Measurements from ENCODE around the gene DAB1. TPM values are rescaled to one million over a fixed set of nuclear protein-coding genes. Genes with fewer than 3 reads are reported as not detected.
"Not testable (repeated sequence)": the region's sequence is repeated elsewhere in the genome, so short reads cannot be mapped to it uniquely, and the experiment has no call there.

Gene DAB1
- total and polyA plus RNA-seq, 4 donors = 0.05 to 2.6 (median 1.8) TPM

DNA sequence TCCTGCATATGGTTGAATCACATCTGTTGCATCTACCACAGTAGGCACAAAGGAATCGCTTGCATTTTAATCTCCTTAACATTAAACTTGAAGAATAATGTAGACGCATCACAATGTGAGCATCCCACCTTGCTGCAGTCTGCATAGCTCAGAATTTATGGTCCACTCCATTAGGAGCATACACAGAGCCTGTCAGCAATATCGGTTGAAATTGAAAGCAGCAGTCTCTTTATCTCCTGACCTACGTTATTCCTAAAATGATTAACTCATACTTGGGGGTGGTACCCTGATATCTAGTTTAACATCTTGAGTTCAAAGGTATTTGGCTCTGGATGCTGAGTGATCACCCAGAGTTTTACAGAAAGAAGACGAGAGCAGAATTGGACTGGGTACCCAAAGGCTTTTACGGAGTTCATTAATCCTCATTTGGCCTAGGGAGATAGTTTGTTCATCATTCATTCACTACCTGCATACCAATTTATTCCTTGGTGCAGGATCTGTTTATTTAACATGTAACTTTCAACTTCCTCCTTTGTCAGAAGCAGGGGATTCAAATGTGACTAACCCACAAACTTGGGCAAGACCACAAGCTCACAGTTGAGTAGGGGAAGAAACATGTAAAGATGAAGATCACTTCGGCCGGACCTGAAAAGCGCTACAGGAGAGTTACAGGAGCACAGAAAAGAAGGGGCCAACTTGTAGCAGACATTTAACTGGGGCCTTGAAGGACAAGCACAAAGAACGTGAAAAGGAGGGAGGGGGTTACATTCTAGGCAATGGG is 187.9 kb downstream of the DAB1 start:
- Histone ChIP-seq H3K27ac (ENCODE audit: low read depth in 1 of 2, low read length in 2 of 2) (no peak overlapping the region), H3K27me3 (ENCODE audit: control insufficient read depth in 1 of 2, insufficient read depth in 2 of 2, low read length in 1 of 2) (no peaks in the 10 kb centered on the region), H3K9me3 (ENCODE audit: control insufficient read depth, low read length) (no peaks in the 10 kb centered on the region), H3K36me3 (ENCODE audit: control insufficient read depth in 1 of 2, insufficient read depth in 2 of 2, low read length in 1 of 2) (no peaks in the 10 kb centered on the region), H3K4me3 (ENCODE audit: low read length in 2 of 2) (no peak overlapping the region), H3K4me1 (ENCODE audit: control insufficient read depth in 1 of 2, insufficient read depth in 2 of 2, low read length in 2 of 2) (no peaks in the 10 kb centered on the region)
- ATAC-seq (ENCODE audit: low FRiP score) (no peak), DNase-seq (no peak)
- intact Hi-C loops (cut with DNase I) = no loop called here
- WGBS, 2 donors = 82% methylated on average over 10 of the region's 10 CpGs

GRCh38 chr1:57234459-57234858 is 189.4 kb downstream of the DAB1 start:
- DNase-seq (no peak), ATAC-seq (ENCODE audit: low FRiP score) (no peak)
- no peaks in the 10 kb centered on the region for H3K4me1 ChIP-seq (ENCODE audit: control insufficient read depth in 1 of 2, insufficient read depth in 2 of 2, low read length in 2 of 2)
- H3K27ac ChIP-seq (ENCODE audit: low read depth in 1 of 2, low read length in 2 of 2) = no peak overlapping the region
- H3K27me3 ChIP-seq (ENCODE audit: control insufficient read depth in 1 of 2, insufficient read depth in 2 of 2, low read length in 1 of 2) = no peaks in the 10 kb centered on the region
- intact Hi-C loops (cut with DNase I) = no loop called here
- H3K4me3 ChIP-seq (ENCODE audit: low read length in 2 of 2) = no peak overlapping the region
- no peaks in the 10 kb centered on the region for H3K36me3 ChIP-seq (ENCODE audit: control insufficient read depth in 1 of 2, insufficient read depth in 2 of 2, low read length in 1 of 2)
- no peaks in the 10 kb centered on the region for H3K9me3 ChIP-seq (ENCODE audit: control insufficient read depth, low read length)

DNA sequence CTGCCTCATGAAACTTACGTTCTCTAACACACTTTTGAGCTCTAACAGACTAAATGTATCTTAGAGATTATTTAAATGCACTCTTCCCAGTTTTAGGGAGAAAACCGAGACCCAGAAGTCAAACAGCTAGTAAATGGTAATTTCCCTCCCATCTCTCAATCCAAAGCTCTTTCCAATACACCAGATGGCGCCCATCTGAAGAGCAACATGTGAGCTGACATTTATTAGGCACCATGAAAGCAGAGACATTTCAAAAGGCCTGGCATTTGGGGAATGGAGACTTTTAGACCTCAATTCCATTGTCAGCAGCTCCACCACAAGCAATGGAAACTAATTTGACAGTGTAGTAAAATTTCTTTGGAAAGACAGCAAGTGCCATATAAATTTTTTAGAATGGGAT is 191.4 kb downstream of the DAB1 start:
- WGBS, 2 donors = 75 to 89% methylated on average over 3 of the region's 3 CpGs
- H3K4me3 ChIP-seq (ENCODE audit: low read length in 2 of 2) = no peak overlapping the region
- H3K36me3 ChIP-seq (ENCODE audit: control insufficient read depth in 1 of 2, insufficient read depth in 2 of 2, low read length in 1 of 2) = no peaks in the 10 kb centered on the region
- H3K27me3 ChIP-seq (ENCODE audit: control insufficient read depth in 1 of 2, insufficient read depth in 2 of 2, low read length in 1 of 2) = no peaks in the 10 kb centered on the region
- H3K27ac ChIP-seq (ENCODE audit: low read depth in 1 of 2, low read length in 2 of 2) = no peak overlapping the region
- no peak for ATAC-seq (ENCODE audit: low FRiP score)
- no peak for DNase-seq
- no peaks in the 10 kb centered on the region for H3K9me3 ChIP-seq (ENCODE audit: control insufficient read depth, low read length)
- H3K4me1 ChIP-seq (ENCODE audit: control insufficient read depth in 1 of 2, insufficient read depth in 2 of 2, low read length in 2 of 2) = no peaks in the 10 kb centered on the region
- intact Hi-C loops (cut with DNase I) = no loop called here

DNA sequence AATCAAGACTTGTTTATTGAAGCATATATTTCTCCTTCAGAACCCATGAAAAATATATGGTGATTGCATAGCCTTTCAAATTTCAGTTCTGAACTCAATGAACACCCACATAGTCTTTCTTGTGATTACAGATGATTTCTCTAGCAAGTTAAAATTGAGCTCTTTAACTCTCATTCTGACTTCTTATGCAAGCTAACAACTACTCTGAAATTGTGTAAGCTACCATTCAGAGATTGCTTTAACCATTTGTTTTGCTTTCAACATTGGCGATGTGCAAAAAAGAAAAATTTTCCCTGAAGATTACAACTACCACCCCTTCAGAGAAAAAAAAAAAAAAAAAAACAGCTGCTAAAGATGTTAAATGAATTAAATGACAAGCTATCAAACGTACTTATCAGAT is 193.9 kb downstream of the DAB1 start:
- no peak for ATAC-seq (ENCODE audit: low FRiP score)
- no peak overlapping the region for H3K4me3 ChIP-seq (ENCODE audit: low read length in 2 of 2)
- no peak for DNase-seq
- H3K4me1 ChIP-seq (ENCODE audit: control insufficient read depth in 1 of 2, insufficient read depth in 2 of 2, low read length in 2 of 2) = no peaks in the 10 kb centered on the region
- no peaks in the 10 kb centered on the region for H3K36me3 ChIP-seq (ENCODE audit: control insufficient read depth in 1 of 2, insufficient read depth in 2 of 2, low read length in 1 of 2)
- no peaks in the 10 kb centered on the region for H3K27me3 ChIP-seq (ENCODE audit: control insufficient read depth in 1 of 2, insufficient read depth in 2 of 2, low read length in 1 of 2)
- 41 to 42% methylated on average over 2 of the region's 2 CpGs for WGBS, 2 donors
- intact Hi-C loops (cut with DNase I) = no loop called here
- H3K9me3 ChIP-seq (ENCODE audit: control insufficient read depth, low read length) = no peaks in the 10 kb centered on the region
- no peak overlapping the region for H3K27ac ChIP-seq (ENCODE audit: low read depth in 1 of 2, low read length in 2 of 2)

- Histone ChIP-seq H3K27me3 (ENCODE audit: control insufficient read depth in 1 of 2, insufficient read depth in 2 of 2, low read length in 1 of 2) (no peaks in the 10 kb centered on the region), H3K4me1 (ENCODE audit: control insufficient read depth in 1 of 2, insufficient read depth in 2 of 2, low read length in 2 of 2) (no peaks in the 10 kb centered on the region), H3K36me3 (ENCODE audit: control insufficient read depth in 1 of 2, insufficient read depth in 2 of 2, low read length in 1 of 2) (no peaks in the 10 kb centered on the region), H3K9me3 (ENCODE audit: control insufficient read depth, low read length) (no peaks in the 10 kb centered on the region), H3K27ac (ENCODE audit: low read depth in 1 of 2, low read length in 2 of 2) (no peak overlapping the region), H3K4me3 (ENCODE audit: low read length in 2 of 2) (no peak overlapping the region)
- intact Hi-C loops (cut with DNase I) = no loop called here
- 54 to 58% methylated on average over 4 of the region's 4 CpGs for WGBS, 2 donors
- ATAC-seq (ENCODE audit: low FRiP score) = no peak
- DNase-seq = no peak
These were observed 194.8 kb downstream of the DAB1 start for GRCh38 chr1:57229076-57229475.

DNA sequence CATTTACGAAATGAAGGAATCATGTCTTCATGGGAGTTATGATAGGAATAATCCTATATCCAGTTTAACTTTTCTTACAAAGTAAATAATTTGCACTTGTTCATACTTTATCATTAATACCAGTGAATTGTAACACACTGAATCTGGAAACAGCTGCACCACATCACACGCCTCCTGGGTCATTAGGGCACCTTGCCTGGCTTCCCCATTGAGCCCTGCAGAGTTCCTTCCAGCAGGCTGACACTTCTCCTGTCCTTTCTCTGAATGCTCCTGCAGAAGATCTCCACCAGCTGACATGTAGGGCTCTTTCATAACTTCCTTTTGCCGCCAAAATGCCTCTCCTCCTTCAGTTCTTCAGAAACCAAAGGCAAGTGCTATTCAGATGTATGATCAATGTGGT is 201.1 kb downstream of the DAB1 start:
- 78 to 84% methylated on average over 3 of the region's 3 CpGs for WGBS, 2 donors
- intact Hi-C loops (cut with DNase I) = no loop called here
- no peak for DNase-seq
- Histone ChIP-seq H3K27ac (ENCODE audit: low read depth in 1 of 2, low read length in 2 of 2) (no peak overlapping the region), H3K27me3 (ENCODE audit: control insufficient read depth in 1 of 2, insufficient read depth in 2 of 2, low read length in 1 of 2) (no peaks in the 10 kb centered on the region), H3K4me1 (ENCODE audit: control insufficient read depth in 1 of 2, insufficient read depth in 2 of 2, low read length in 2 of 2) (no peaks in the 10 kb centered on the region), H3K9me3 (ENCODE audit: control insufficient read depth, low read length) (no peaks in the 10 kb centered on the region), H3K36me3 (ENCODE audit: control insufficient read depth in 1 of 2, insufficient read depth in 2 of 2, low read length in 1 of 2) (no peaks in the 10 kb centered on the region), H3K4me3 (ENCODE audit: low read length in 2 of 2) (no peak overlapping the region)
- ATAC-seq (ENCODE audit: low FRiP score) = no peak

DNA sequence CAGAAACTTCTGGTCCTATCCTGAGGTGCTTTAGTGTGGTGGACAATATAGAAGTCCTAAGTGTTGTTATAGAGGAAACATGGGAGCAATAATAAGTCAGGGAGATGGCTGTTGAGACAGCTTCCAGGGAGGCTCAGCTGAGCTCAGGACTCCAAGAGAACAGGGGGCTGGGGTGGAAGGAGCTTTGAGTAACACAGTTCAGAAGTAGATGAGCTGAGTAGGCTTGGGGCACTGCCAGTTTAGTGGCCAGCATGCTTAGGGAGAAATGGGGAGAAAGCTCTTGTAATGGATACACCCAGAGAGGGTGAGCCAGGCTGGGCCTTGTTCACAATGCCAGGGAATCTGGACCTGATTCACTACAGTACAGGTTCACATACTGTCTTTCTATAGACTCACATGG is 201.6 kb downstream of the DAB1 start:
- H3K4me1 ChIP-seq (ENCODE audit: control insufficient read depth in 1 of 2, insufficient read depth in 2 of 2, low read length in 2 of 2) = no peaks in the 10 kb centered on the region
- no peaks in the 10 kb centered on the region for H3K36me3 ChIP-seq (ENCODE audit: control insufficient read depth in 1 of 2, insufficient read depth in 2 of 2, low read length in 1 of 2)
- ATAC-seq (ENCODE audit: low FRiP score) (peak; percentile 29), DNase-seq (no peak)
- no peak overlapping the region for H3K27ac ChIP-seq (ENCODE audit: low read depth in 1 of 2, low read length in 2 of 2)
- H3K4me3 ChIP-seq (ENCODE audit: low read length in 2 of 2) = no peak overlapping the region
- H3K9me3 ChIP-seq (ENCODE audit: control insufficient read depth, low read length) = no peaks in the 10 kb centered on the region
- intact Hi-C loops (cut with DNase I) = no loop called here
- H3K27me3 ChIP-seq (ENCODE audit: control insufficient read depth in 1 of 2, insufficient read depth in 2 of 2, low read length in 1 of 2) = no peaks in the 10 kb centered on the region

- H3K9me3 ChIP-seq (ENCODE audit: control insufficient read depth, low read length); ATAC-seq (ENCODE audit: low FRiP score); H3K4me1 ChIP-seq (ENCODE audit: control insufficient read depth in 1 of 2, insufficient read depth in 2 of 2, low read length in 2 of 2); H3K36me3 ChIP-seq (ENCODE audit: control insufficient read depth in 1 of 2, insufficient read depth in 2 of 2, low read length in 1 of 2); intact Hi-C loops (cut with DNase I); H3K27ac ChIP-seq (ENCODE audit: low read depth in 1 of 2, low read length in 2 of 2); H3K27me3 ChIP-seq (ENCODE audit: control insufficient read depth in 1 of 2, insufficient read depth in 2 of 2, low read length in 1 of 2); DNase-seq; H3K4me3 ChIP-seq (ENCODE audit: low read length in 2 of 2): not testable (repeated sequence)
- 85 to 96% methylated on average over 1 of the region's 2 CpGs for WGBS, 2 donors
These were observed 203.0 kb downstream of the DAB1 start for GRCh38 chr1:57220905-57221304.

DNA sequence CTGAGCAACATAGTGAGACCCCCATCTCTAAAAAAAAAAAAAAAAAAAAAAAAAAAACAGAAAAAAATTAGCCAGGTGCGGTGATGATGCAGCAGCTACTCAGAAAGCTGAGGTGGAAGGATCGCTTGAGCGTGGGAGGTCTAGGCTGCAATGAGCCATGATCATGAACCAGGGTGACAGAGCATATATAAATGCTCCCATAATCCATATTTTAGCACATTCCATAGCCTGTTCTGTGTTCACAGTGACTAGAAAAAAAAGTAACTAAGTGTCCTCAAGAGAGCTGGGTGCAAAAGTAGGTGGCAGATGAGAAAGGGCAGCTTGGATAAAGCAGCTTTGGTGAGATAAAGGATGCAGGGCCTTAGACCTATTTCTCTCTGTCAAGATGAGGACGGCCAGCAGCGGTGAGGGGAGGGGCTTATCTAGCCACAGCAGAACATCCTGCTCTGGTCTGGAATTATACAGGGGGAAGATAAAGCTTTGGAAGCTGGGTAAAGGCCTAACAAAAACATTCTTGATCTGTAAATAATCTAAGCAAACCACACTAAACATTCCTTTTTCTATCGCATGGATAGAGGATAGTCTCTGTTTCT is 205.3 kb downstream of the DAB1 start:
- Histone ChIP-seq H3K9me3 (ENCODE audit: control insufficient read depth, low read length) (no peaks in the 10 kb centered on the region), H3K27me3 (ENCODE audit: control insufficient read depth in 1 of 2, insufficient read depth in 2 of 2, low read length in 1 of 2) (no peaks in the 10 kb centered on the region), H3K4me3 (ENCODE audit: low read length in 2 of 2) (no peak overlapping the region), H3K27ac (ENCODE audit: low read depth in 1 of 2, low read length in 2 of 2) (no peak overlapping the region), H3K36me3 (ENCODE audit: control insufficient read depth in 1 of 2, insufficient read depth in 2 of 2, low read length in 1 of 2) (no peaks in the 10 kb centered on the region), H3K4me1 (ENCODE audit: control insufficient read depth in 1 of 2, insufficient read depth in 2 of 2, low read length in 2 of 2) (no peaks in the 10 kb centered on the region)
- no peak for ATAC-seq (ENCODE audit: low FRiP score)
- intact Hi-C loops (cut with DNase I) = no loop called here
- whole genome bisulfite sequencing, 2 donors = 67 to 70% methylated on average over 6 of the region's 6 CpGs
- DNase-seq = no peak
